ENCODE measurements around the gene TADA3.

DNA sequence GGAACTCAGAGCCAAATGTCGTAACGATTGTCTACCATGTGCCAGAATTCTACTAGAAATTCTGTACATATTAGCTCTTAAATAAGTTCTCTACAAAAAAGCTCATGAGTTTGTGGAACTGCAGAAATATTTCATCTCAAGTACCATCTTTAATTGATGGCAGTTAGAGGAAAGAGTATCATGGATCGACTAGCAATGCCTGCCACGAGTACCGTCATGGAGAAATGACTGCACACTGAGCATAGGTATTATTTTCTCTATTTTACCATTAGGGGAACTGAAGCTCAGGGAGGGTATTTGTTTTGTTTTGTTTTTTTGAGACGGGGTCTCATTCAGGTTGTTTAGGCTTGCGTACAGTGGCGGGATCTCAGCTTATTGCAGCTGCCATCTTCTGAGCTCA lies 48.7 kb upstream of the TADA3 start:
- TF ChIP-seq, protein P1, sequence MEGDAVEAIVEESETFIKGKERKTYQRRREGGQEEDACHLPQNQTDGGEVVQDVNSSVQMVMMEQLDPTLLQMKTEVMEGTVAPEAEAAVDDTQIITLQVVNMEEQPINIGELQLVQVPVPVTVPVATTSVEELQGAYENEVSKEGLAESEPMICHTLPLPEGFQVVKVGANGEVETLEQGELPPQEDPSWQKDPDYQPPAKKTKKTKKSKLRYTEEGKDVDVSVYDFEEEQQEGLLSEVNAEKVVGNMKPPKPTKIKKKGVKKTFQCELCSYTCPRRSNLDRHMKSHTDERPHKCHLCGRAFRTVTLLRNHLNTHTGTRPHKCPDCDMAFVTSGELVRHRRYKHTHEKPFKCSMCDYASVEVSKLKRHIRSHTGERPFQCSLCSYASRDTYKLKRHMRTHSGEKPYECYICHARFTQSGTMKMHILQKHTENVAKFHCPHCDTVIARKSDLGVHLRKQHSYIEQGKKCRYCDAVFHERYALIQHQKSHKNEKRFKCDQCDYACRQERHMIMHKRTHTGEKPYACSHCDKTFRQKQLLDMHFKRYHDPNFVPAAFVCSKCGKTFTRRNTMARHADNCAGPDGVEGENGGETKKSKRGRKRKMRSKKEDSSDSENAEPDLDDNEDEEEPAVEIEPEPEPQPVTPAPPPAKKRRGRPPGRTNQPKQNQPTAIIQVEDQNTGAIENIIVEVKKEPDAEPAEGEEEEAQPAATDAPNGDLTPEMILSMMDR (conservative IDR thresholded peaks at IDR 0.05; ENCODE audit: low read length): no peak
- TF ChIP-seq EZH2phosphoT487 (IDR thresholded peaks at IDR 0.05; ENCODE audit: borderline replicate concordance, low read depth, low read length): no peak
